Head of caudate nucleus (tissue), 42 donors: Measurements from ENCODE around the gene MNDA.
"Not testable (repeated sequence)": the region's sequence is repeated elsewhere in the genome, so short reads cannot be mapped to it uniquely, and the experiment has no call there.

ENCODE experiments used
- DNase-seq, 42 donors: peaks; one replicate each; pipeline versions ENCODE4 v3.0.0 to v3.0.0-alpha.2; 2020 to 2021; ENCODE audit warnings: mixed read lengths in 7 of 42
- intact Hi-C: fragments of 100-400 bp; cut with DNase I; formaldehyde crosslinking; loops from one replicate; pipeline ENCODE4 v1.15.0; 2022

Gene MNDA

DNA sequence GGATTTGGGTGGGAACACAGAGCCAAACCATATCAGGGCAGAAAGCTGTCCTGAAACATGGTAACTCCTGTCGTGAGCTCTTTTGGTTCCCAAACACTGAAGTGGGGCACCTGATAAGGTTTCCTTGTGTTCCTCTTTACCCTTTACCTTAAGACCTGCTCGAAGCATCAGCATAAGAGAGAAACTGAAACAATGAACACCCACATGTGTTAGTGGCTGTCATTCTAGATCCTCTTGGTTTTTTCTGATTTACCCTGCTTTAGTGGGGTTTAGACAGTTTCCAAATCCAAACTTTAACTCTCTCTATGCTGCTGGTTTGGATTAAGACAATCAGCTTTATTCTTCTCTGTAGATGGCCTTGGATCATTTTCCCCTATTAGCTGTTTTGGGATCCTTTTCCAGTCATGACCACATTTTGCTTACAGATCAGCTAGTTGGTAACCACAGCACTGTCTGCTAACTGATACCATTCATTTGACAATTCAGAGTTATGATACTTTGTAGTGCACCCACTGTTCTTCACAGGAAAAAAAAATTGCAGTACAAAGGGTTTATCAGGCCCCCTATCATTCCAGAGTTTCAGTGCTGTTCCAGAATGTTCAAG is 975 bp upstream of the MNDA start:
- no peak for DNase-seq
- intact Hi-C loops, result no loop called here

DNA sequence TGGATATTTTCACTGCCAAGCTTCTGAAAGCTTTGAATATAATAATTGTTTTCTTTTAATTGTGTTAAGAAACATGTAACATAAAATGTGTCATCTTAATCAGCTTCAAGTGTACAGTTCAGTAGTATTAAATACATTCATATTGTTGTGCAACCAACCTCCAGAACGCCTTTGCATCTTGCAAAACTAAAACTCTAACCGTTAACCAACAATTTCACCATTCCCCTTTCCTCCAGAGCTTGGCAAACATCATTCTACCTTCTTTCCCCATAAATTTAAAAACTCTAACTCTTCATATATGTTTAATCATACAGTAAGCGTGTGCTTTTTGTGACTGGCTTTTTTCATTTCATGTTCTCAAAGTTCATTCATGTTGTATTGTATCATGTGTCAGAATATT is 2.1 kb downstream of the MNDA start:
- no peak for DNase-seq
- intact Hi-C loops, result no loop called here

DNA sequence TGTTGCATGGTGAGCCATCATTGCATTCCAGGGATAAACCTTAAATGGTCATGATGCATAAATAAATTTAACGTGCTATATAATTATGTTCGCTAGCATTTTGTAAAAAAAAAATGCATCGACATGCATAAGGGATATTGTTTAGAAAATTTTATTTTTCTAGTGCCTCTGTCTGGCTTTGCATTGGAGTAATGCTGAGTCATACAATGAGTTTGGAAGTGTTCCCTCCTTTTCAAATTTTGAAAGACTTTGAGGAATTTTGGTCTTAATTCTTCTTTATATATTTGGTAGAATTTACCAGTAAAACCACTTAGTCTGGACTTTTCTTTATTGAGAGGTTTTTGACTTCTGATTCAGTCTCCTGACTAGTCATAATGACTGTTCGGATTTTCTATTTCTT is 4.9 kb downstream of the MNDA start:
- intact Hi-C loops, result no loop called here

DNA sequence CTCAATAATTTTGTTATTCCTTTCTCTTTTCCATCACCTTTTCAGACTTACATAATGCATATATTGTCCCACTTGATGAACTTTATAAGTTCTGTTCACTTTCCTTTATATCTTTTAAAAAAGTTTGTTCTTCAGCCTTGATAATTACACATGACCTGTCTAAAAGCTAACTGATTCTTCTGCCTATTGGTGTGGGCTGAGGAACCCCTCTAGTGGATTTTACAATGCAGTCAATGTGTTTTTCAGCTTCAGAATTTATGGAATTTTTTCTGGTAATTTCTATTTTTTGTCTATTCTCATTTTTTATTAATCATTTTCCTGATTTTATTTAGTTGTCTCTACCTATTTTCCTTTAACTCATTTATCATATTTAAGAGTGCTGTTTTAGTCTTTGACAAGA is 7.5 kb downstream of the MNDA start:
- intact Hi-C loops, result no loop called here
- no peak for DNase-seq

More for the DNA sequence above, 4.9 kb downstream of the MNDA start:
- no peak for DNase-seq

DNA sequence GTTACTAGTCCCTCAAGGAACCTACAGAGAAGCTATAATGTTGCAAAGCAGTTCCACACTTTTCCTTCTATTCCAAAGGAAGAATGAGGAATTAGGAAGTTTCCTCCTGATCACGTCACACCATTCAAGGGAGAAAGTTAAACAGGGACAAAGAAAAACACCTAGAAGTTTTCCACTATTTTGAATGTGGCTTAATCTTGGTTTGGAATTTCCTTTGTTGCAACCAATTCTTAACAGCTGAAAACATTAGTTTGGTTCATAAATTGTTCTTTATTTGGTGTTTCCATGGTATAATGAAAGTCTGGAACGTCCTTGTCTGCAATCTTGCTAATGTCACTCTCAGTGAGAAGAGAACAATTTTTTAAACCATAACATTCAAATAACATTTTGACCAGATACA is 8.4 kb downstream of the MNDA start:
- intact Hi-C loops, result no loop called here
- no peak for DNase-seq

DNA sequence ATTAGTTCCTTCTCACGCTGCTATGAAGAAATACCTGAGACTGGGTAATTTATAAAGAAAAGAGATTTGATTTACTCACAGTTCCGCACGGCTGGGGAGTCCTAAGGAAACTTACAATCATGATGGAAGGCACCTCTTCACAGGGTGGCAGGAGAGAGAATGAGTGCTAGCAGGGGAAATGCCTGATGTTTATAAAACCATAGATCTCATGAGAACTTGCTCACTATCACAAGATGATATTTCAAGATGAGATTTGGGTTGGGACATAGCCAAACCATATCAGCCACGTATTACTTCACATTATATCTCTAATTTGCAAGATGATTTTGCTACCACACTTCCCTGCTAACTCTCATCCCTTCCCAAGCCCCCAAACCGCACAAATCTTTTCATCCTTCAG is 9.1 kb downstream of the MNDA start:
- no peak for DNase-seq
- intact Hi-C loops, result no loop called here

DNA sequence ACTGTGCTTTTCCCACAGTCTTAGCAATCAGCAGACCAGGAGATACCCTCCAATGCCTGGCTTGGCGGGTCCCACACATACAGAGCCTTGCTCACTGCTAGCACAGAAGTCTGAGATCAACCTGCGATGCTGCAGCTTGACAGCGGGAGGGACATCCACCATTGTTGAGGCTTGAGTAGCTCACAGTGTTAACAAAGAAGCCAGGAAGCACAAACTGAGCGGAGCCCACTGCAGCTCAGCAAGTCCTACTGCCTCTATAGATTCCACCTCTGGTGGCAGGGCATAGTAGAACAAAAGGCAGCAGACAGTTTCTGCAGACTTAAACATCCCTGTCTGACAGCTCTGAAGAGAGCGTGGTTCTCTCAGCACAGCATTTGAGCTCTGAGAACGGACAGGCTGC is 33.4 kb downstream of the MNDA start:
- intact Hi-C loops, result no loop called here
- no peak for DNase-seq

DNA sequence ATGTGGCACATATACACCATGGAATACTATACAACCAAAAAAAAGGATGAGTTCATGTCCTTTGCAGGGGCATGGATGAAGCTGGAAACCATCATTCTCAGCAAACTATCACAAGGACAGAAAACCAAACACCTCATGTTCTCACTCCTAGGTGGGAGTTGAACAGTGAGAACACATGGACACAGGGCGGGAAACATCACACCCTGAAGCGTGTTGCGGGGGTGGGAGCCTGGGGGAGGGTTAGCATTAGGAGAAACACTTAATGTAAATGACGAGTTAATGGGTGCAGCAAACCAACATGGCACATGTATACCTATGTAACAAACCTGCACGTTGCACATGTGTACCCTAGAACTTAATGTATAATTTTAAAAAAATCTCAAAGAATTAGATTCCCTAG is 39.3 kb downstream of the MNDA start:
- intact Hi-C loops, result not testable (repeated sequence)

DNA sequence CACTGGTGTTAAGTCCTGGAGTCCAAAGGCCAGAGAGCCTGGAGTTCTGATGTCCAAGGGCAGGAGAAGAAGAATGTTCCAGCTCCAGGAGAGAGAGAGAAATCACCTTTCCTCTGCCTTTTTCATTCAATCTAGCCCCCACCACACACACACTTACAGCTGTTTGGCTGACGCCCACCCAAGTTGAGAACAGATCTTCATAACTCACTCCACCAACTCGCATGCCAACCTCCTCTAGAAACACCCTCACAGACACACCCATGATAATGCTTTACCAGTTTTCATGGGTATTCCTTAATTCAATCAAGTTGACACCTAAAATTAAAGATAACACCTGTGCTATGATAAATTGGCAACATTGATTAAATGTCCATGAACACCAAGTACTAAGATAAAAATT is 42.0 kb downstream of the MNDA start:
- DNase-seq, result peak in 18 of 42 donors; percentile 3 to 67 (median 16)
- intact Hi-C loops, result no loop called here

More for the DNA sequence above, 39.3 kb downstream of the MNDA start:
- DNase-seq, result not testable (repeated sequence)

DNA sequence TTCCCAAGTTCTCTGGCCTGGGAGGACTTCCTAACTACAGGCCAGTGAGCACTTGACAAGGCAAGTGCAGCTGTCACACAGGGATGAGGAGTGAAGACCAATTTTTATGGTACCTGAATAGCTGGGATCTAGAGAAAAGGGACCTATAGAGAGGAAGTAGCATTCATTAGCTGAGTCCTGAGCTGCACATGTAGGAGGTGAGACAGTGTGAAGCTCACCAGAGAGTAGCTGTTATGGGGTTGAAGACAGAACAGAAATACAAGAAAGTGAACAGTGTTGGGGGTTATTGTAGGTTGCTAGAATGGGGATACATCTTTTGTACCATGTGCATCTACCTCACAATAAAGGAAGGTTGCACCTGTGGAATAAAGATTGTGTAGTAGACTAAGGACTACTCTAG is 62.5 kb downstream of the MNDA start:
- DNase-seq, result no peak
- intact Hi-C loops, result no loop called here

DNA sequence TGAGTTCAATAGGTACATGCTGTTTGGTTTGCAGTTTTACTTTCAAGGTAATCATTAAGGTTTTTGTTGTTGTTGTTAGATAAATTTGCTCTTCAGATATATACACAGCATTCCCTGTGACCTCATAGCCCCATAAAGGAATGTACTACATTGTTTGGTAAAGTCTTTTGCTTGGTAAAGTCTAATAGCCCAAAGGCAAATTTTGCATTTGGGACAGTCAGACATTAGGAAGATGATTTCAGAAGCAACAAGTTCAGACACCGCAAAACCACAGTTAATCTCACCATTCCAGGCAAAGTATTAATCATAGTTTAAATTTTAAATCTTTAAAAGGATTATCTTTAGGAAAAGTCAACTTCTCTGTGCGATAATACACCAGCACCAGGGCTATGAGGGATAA is 67.6 kb downstream of the MNDA start:
- intact Hi-C loops, result no loop called here
- no peak for DNase-seq
